ENCODE results near the gene VPS35. TPM values are rescaled to one million over a fixed set of nuclear protein-coding genes. Genes with fewer than 3 reads are reported as not detected.

VPS35 gene
- total and polyA plus RNA-seq, 10 of the 15 experiments (the other 5 are each of a cell fraction or from before 2014, with no cell fraction given): 28.5 to 125 (median 60.6) TPM

GRCh38 chr16:46688654-46689364 lies at the start of gene VPS35 (continued):
- TF ChIP-seq NFYA (IDR thresholded peaks at IDR 0.05; ENCODE audit: borderline replicate concordance, low read depth, low read length) (no peak), MXI1 (IDR thresholded peaks at IDR 0.05; ENCODE audit: low read depth, low read length) (peak; percentile 81), BHLHE40 (IDR thresholded peaks at IDR 0.05; ENCODE audit: borderline replicate concordance in 1 of 2, low read depth in 2 of 2, low read length in 1 of 2) (peak; percentile 49 to 69; a peak in 2 of 4 replicates), ETV6 (conservative IDR thresholded peaks at IDR 0.05 in 1 of 2, IDR thresholded peaks at IDR 0.05 in 1 of 2; ENCODE audit: borderline replicate concordance in 1 of 2, low read depth in 1 of 2) (no peak), LARP7 (IDR thresholded peaks at IDR 0.05) (peak; percentile 79), SIN3A (IDR thresholded peaks at IDR 0.05; ENCODE audit: low read depth, low read length) (peak; percentile 67), BMI1 (IDR thresholded peaks at IDR 0.05; ENCODE audit: borderline replicate concordance) (peak; percentile 13; the same call in 1 of the 2 replicates), NFXL1 (IDR thresholded peaks at IDR 0.05; ENCODE audit: borderline replicate concordance) (no peak), ATF3 (IDR thresholded peaks at IDR 0.05; ENCODE audit: borderline replicate concordance, extremely low read depth, low read depth, low read length) (peak; percentile 47; the same call in 1 of the 2 replicates), USF2 (IDR thresholded peaks at IDR 0.05; ENCODE audit: borderline replicate concordance, low read depth, low read length) (peak; percentile 80), SUZ12 (IDR thresholded peaks at IDR 0.05; ENCODE audit: unreplicated experiment) (no peak), HDAC2 (IDR thresholded peaks at IDR 0.05) (no peak), POLR2A (IDR thresholded peaks at IDR 0.05; ENCODE audit: low read depth, low read length) (peak; percentile 69), MAX (IDR thresholded peaks at IDR 0.05; ENCODE audit: low read depth, low read length) (peak; percentile 35; the same call in 1 of the 2 replicates), BCL3 (IDR thresholded peaks at IDR 0.05; ENCODE audit: borderline replicate concordance, insufficient read depth, low read depth, low read length, poor library complexity, severe bottlenecking) (peak; percentile 11), POLR2AphosphoS2 (IDR thresholded peaks at IDR 0.05; ENCODE audit: low read depth, low read length) (0 out of 2 replicates have a peak, but pooled peaks have one; percentile 27), DPF2 (IDR thresholded peaks at IDR 0.05) (peak; percentile 94), CBFB (IDR thresholded peaks at IDR 0.05; ENCODE audit: low read depth) (no peak; the same call in 1 of the 2 replicates), EGR1 (IDR thresholded peaks at IDR 0.05; ENCODE audit: borderline replicate concordance in 1 of 2, low read depth in 2 of 2, low read length in 2 of 2) (peak in 1 of 2 experiments; percentile 17; a peak in 1 of 3 replicates), PBX3 (IDR thresholded peaks at IDR 0.05; ENCODE audit: insufficient replicate concordance, low read depth, low read length) (peak; percentile 97), IKZF1 (conservative IDR thresholded peaks at IDR 0.05) (peak; percentile 32; the same call in 1 of the 2 replicates), BCL11A (IDR thresholded peaks at IDR 0.05; ENCODE audit: low read depth, low read length) (0 out of 2 replicates have a peak, but pooled peaks have one; percentile 17), GATAD2B (conservative IDR thresholded peaks at IDR 0.05; ENCODE audit: low read depth) (no peak; the same call in 1 of the 2 replicates)

Measured in GM12878 (cell line).